Suppressor macrophage treated with lipopolysaccharide for 4 hours (primary cell): ENCODE results near the gene SMIM3.
"Not testable (repeated sequence)": the region's sequence is repeated elsewhere in the genome, so short reads cannot be mapped to it uniquely, and the experiment has no call there.

Source experiments
- DNase-seq: peaks from one replicate; pipeline ENCODE4 v3.0.0-alpha.2; 2020

Gene SMIM3, protein sequence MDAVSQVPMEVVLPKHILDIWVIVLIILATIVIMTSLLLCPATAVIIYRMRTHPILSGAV

DNA sequence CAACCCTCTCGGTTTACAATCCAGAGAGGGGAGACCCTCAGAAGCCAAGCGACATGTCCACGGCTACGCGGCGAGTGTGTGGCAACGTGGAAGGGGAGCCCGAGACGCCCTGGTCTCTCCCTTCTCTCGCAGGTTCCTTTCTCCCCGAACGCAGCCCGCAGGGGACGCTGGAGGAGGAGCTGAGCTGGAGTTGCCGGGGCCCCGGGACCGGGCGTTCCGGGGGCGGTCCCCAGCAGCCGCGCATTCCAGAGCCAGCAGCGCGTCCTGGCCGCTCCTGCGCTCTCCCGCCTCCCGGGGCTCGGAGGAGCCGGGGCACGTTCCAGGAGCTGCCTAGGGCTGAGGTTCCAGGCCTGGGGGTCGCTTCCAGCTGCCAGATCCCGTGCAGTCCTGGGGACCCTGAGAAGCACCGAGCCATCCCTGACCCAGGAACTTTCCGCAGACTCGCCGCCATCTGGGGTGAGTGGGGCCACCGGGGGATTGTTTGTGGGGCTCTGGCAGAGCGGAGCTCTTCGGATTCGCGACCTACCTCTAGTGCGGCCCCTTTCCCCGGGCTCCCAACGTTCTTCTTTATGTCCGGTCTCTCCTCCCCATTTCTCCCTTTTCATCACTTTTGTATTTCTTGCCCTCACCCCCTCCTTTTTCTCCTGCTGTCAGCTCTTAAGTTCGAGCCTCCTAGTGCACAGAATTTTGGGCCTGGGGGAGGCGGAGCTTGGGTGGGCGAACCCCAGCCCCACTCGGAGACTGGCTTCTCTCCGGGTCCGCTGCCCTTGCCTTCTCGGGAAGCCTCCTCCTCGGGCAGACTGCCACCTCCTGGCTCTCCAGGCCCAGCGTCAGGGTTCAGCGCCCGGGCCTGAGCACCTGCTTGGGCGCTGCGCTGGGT, at the start of gene SMIM3:
Gene SMIM3 (plus strand): TSS at position 241 of the 880 bp plus-strand sequence. CDS start 16,684 bp downstream, outside the sequence.
- DNase-seq, result peak; percentile 89

DNA sequence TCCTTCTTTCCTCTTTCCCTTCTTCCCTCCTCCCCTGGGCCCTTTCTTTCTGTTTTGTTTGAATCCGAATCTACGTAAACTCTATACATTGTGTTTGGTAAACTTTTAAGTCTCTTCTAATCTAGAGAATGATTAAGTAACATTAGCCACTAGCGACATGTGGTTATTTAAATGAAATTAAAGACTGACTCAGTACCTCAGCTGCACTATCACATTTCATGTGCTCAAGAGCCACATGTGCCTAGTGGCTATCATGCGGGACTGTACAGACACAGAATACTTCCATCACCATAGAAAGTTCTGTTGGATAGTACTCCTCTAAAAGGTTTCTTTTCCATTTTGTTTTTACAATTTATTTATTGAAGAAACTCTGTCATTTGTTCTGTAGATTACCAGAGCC, 48.7 kb upstream of the SMIM3 start:
- peak; percentile 16 for DNase-seq

DNA sequence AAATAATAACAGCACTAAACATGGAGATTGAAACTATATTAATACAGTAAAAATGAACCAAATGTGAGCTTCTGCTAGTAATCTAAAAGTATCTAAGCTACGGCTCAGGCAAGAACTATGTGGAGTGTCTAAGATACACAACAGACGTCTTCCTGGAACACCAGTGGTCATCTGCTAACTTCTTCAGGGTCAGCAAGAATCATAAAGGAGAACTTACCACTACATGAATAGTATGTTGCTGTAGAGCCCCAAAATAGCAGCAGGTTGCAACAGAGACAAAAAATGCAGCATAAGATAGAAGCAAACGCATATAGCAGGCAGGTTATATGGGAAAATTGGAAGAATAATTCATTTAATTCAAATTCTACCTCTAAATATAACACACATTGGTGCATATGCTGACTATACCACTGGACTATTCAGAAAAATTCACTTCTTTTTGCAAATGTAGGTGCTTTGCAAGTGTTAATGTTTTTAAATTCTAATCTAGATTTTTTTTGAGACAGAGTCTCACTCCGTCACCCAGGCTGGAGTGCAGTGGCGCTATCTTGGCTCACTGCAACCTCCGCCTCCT, 46.8 kb upstream of the SMIM3 start:
- peak; percentile 66 for DNase-seq

DNA sequence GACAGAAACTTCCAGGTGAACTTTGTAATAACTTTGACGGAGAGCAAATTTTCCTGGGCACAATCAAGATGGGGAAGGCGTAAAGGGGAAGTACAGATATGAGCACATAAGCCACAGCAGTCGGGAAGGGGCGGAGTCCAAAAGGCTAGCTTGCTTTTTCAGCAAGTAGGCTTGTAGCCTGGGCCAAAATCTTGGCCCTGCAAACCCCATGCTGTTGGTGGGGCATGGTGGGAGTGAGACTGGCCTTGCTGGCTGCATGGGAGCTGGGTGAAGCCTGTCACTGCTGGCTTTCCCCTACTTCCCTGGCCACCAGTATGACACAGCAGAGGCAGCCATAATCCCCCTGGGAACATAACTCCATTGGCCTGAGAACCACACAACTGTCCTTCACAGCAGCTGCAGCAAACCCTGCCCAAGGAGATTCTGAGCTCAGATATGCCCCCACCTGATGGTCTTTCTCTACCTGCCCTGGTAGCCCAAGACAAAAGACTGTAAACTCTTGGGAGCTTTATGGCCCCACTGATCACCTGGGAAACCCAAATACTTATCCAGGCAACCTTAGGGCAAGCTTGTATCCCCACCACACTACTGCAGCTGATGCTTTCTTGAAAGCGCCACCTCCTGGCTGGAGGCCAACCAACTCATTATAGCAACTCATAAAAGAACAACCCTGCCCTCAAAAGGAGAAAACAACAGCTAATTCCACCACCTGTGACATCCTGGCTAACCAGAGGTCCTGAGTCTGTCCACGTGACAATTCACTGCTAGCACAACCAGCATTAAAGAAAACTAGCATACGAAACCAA, 43.8 kb upstream of the SMIM3 start:
- peak; percentile 91 for DNase-seq

DNA sequence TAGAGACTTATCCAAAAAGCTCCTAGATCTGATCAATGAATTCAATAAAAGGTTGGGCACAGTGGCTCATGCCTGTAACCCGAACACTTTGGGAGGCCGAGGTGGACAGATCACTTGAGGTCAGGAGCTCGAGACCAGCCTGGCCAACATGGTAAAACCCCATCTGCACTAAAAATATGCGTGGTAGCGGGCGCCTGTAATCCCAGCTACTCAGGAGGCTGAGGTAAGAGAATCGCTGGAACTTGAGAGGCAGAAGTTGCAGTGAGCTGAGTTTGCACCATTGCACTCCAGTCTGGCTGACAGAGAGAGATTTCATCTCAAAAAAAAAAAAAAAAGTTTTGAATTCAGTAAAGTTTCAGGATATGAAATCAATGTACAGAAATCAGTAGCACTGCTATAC, 39.7 kb upstream of the SMIM3 start:
- no peak for DNase-seq

DNA sequence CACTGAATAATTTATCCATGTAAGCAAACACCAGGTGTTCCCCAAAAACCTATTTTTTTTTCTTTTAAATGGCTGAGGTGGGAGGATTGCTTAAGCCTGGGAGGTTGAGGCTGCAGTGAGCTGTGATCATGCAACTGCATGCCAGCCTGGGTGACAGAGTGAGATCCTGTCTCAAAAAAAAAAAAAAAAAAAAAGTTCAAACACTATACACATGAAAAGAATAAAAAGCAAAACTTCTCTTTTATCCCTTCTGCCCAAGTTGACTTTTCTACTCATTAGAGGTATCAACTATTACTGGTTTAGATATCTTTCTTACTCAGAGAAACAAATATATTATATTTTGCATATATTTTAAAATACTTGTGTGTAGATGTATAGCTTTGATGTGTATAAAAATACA, 37.6 kb upstream of the SMIM3 start:
- DNase-seq, result no peak

DNA sequence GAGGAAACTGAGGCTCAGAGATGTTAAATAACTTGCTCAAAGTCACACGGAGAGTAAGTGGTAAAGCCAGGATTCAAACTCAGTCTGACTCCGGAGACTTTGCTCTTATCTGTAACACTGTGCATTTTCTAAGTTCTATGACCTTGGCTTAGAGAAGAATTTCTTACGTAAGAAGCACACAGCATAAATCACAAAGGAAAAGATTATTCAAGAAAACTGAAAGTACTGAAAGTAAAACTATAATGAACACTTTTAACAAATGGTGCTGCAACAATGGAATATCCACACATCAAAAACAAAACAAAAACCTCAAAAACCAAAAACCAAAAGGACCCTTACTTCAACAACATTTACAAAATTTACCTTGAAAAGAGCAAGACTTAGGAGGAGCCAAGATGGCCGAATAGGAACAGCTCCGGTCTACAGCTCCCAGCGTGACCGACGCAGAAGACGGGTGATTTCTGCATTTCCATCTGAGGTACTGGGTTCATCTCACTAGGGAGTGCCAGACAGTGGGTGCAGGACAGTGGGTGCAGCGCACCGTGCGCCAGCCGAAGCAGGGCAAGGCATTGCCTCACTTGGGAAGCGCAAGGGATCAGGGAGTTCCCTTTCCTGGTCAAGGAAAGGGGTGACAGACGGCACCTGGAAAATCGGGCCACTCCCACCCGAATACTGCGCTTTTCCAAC, 36.0 kb upstream of the SMIM3 start:
- DNase-seq, result peak; percentile 79

DNA sequence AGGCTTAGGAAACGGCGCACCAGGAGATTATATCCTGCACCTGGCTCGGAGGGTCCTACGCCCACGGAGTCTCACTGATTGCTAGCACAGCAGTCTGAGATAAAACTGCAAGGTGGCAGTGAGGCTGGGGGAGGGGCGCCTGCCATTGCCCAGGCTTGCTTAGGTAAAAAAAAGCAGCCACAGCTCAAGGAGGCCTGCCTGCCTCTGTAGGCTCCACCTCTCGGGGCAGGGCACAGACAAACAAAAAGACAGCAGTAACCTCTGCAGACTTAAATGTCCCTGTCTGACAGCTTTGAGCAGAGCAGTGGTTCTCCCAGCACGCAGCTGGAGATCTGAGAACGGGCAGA, 35.4 kb upstream of the SMIM3 start:
- DNase-seq, result not testable (repeated sequence)

DNA sequence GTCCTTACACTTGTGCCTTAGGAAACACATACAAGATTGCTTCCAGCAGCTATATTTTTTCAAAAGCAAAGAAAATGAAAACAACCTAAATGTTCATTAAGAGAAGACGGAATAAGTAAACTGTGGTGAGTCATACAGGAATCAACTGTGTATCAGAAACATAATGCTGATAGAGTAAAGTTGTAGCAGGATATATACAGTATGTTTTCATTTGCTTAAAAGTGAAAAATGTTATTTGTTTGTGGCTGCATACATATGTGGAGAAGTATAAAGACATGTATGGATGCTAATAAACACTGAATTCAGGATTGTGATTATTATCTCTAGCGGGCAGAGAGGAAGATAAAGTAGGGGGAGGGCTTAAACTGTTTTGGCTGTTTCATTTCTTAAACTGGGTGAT, 28.1 kb upstream of the SMIM3 start:
- no peak for DNase-seq

DNA sequence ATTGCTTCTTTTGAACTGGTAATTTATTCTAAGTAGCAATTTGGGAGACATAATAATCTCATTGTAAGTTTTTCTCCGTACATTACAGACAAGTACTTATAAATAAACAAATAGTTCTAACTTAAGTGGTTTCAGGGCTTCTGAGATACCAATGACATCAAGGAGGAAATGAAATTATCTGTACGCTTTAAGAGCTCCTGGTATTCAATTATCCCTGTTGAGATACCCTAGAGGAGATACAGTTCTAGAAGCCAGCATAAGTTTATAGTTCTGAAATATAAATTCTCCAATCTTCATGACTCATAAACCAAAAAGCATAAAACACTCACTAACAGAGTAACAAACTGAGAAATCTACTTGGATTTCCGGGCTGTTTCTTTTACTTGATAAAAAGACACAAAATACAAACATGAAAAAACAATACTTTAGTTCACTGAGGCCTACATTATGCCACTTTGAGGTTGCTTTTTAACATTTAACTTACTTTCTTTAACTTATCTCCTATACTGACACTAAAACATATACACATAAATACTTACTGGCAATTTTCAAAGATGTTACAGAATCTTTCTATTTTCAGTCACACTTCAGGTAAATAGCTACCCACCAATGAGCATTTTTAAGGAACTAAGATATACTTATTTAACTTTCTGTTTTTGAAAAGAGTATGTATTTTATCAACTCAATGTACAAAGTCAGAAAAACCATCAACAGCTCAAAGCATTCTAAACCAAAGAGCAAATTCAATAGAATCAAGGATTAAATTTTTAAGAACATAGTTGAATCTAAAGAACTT, 27.3 kb upstream of the SMIM3 start:
- DNase-seq, result no peak

DNA sequence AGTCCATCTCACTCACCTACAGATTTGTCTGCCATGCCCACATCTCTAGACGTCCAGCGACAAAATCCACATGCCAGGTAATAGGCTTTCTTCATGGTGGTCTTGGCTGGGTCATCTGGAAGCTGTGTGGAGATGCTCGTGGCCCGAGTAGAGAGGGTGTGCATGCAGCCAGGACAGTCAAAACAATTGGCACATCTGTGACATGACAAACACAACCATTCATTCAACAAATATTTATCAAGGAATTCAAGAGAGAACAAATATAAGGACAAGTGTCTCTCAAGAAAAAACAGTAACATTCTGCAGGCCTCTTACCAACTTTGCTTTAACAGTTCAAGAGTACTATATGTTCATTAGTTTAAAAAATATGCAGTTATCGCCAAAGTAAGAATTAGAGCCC, 25.1 kb upstream of the SMIM3 start:
- DNase-seq, result no peak

DNA sequence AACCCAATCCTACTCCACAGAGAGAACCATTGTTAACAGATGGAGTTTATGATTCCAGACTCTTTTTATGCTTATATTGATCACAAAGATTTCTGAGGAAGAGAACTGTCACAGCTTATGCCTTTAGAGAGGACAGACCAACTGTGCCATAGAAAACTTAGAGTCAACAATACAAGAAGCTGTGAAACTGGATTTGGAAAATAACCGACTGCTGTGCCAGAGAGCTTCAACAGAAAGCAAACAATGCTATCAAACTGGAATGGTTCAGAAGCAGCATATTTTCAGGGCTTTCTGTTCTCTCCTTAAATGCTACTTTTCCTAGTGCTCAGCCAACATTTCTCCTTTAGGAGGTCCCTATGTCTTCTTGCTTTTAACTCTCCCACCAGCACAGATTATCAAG, 24.7 kb upstream of the SMIM3 start:
- no peak for DNase-seq

DNA sequence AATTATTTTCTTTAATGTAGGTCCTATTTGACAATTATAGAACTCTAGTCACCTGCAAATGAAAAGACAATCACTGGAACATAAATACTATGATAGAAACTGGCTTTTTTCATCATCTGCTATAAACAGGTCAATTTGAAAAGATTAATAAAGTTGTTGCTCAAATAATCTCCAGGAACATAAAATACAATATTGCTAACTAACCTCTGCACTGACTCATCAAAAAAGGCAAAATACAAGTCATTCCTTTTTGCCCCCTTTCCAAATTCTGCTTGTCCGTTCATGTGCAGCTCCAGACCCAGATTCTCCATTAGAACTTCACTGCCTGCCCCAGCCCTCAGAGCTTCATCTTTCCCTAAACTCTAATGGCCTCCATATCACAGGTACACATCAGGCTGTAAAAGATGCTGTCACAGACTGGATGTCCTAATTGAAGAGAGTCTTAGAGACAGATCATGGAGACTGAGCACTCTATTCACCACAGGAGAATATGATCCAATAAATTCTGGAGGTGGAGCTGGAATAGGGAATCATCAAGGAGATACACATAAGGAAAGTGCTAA, 21.4 kb upstream of the SMIM3 start:
- DNase-seq, result no peak

DNA sequence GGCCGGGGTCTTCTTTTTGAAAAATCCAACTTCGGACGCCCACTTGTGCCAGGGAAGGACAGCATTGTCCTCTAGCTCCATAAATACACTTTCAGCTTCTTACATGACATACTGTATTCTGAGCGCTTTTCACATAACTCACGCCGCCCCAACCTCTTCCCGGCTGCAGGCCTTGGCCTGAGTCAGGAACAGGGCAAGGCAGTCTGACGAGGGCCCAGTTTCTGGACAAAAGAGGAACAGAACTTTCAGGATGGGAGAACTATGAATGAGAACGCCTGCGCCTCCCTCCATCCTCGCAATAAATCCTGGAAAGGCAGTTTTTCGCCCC, 20.4 kb upstream of the SMIM3 start:
- no peak for DNase-seq

DNA sequence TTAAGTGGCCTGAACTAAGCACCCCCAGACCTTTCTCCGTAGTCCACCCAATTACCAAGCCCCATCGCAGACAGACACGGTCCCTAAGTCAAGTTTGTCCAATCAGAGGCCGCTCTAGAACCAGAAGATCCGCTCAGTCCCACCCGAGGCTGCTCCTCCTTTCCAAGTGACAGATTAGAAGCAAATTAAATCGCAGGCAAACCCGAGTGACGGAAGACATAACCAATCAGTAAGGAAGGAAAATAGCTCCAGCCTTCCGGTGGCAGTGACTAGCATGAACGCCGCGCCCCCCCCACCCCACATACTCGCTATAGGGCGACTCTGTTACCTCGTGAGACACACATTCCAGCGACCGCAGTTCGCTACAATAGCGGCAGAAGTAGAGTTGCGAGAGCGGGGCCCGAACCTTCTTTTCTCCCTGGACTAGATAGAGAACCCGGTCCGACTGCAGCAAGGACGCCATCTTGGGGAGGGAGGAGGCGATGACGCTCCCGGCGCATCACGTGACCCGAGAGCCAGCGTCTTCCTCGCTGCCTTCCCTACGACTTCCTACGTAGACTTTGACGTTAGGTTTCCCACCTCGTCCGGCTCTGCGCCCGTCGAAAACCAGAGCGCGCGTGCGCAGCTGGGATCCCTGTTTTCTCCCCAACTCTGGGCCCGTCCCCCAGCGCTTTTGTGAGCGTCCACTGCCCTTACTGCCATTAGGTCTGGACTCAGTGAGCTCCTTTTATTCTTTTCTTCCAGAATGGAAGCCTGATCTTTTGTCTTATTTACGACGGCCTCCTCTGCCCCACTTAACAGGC, 19.8 kb upstream of the SMIM3 start, which contains the start of gene DCTN4:
Gene DCTN4 (minus strand): TSS at position 487 of the 803 bp plus-strand sequence. CDS start 24 bp downstream, at position 463.
- DNase-seq, result peak; percentile 99

DNA sequence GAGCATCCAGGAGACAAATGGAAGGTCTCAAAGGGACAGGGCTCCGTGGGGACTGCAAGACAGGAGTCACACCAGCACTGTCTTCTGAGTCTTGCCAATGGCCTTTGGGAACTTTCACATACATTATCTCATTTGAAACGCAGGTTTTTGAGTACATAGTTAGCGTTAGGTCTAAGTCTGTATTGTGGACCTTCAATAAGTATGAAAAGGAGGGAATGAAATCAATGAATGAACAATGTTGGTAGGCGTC, 19.3 kb upstream of the SMIM3 start:
- DNase-seq, result no peak

DNA sequence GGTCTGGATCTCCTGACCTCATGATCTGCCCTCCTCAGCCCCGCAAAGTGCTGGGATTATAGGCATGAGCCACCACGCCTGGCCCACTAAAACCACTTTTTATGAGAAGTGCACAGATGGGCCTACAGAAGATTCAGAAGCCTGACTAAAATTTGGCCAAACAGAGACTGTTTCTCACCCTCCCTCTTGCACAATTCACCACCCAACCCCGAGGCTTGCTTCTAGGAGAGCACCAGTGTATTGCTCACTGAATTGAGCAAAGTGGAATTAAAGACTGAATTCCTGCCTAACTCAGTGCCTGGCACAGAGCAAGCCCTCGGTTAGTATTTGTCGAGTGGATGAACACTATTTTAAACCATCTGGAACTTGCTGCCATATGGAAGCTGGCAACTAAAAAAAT, 16.3 kb upstream of the SMIM3 start:
- DNase-seq, result peak; percentile 90

DNA sequence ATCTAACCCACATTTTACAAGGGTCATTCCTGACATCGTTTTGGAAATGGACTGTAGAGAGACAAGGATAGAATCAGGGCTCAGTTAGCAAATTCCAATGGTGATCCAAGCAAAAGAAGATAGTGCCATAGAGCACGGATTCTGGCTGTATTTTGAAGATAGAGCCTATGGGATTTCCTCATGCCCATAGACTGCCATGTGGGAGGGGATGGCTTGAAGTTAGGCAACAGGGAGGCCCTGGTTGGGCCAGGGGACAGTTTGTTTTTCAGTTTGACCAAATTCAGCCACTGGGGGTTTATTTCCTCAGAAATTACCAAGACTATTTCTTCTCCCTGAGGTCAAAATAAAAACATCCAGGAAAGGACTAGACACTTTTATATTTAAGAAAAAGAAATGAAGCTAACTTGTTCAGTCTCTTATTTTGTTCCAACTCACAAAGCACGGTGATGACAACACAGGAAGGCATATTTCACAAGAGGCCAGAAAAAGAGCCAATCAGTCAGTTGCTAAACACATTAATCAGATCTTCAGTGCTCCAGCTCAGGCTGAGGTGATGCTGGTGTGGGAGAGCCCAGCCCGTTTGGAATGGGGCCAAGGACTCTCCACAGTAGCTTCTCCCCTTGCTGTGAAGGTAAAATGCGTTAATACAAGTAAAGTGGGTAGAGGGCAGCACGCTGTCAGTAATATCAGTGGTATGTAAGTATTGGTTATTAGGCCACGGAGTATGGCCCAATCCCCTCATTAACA, 15.4 kb upstream of the SMIM3 start:
- DNase-seq, result peak; percentile 92

DNA sequence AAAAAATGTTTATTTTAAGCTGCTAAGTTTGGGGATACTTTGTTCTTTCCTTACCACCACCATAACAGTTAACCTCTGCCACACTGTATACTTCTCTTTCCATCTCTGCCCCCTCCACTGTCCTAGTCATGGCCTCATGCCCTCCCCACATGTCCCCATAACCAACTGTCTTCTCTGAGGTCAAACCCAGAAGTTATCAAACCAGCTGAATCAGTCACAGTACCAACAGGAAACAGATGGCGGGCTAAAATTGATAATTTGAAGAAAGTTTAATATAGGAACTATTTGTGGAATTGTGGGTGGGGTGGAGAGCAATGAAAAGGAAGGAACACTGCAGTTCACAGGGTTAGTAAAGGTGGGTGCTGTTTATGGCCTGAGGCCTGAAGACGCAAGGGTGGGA, 14.0 kb upstream of the SMIM3 start:
- peak; percentile 65 for DNase-seq

DNA sequence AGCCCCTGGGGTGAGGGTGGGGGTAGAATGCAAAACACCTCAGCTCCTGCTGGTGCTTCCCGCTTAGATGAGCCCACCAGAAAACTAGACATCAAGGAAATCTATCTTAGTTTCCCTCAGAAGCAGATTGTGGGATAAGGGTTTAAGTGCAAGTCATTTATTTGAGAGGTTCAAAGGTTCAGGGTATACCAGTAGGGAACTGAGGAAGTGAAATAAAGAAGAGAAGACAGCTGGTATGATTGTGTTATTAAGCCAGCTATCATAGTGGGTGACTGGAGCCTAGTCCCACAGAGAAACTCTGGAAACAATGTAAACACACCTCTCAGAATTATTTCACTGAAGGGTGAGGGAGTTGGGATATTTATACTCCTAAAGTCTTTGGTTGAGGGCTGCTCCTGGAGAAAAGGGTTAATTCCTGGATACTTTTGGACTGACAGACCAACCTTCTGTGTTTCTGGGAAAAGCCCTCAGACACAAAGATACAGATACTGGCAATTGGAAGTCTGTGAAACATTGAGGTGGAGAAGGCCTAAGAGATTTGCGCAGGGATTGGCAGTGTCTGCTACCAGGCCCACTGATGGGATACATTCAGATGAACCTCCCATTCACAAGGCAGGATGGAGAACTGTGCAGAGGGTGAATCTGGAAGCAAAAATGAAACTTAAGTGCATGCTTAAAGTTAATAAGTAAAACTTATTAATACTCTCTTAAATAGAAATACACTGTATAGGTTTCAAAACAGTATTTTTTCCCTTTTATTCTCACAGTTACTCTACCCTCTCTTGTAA, 13.4 kb upstream of the SMIM3 start:
- DNase-seq, result peak; percentile 61
